HG03439 (cell line): ENCODE results near the gene SELENOS.
A peak's percentile ranks its signal among the peaks of the same experiment; 100 is the strongest.

ENCODE experiments used
- ATAC-seq: cut with Tn5 transposase; IDR thresholded peaks from one replicate; pipeline ENCODE4 v1.9.1; 2021; ENCODE audit warnings: mild to moderate bottlenecking, moderate library complexity; ENCODE audit not compliant: unreplicated experiment

Gene SELENOS

DNA sequence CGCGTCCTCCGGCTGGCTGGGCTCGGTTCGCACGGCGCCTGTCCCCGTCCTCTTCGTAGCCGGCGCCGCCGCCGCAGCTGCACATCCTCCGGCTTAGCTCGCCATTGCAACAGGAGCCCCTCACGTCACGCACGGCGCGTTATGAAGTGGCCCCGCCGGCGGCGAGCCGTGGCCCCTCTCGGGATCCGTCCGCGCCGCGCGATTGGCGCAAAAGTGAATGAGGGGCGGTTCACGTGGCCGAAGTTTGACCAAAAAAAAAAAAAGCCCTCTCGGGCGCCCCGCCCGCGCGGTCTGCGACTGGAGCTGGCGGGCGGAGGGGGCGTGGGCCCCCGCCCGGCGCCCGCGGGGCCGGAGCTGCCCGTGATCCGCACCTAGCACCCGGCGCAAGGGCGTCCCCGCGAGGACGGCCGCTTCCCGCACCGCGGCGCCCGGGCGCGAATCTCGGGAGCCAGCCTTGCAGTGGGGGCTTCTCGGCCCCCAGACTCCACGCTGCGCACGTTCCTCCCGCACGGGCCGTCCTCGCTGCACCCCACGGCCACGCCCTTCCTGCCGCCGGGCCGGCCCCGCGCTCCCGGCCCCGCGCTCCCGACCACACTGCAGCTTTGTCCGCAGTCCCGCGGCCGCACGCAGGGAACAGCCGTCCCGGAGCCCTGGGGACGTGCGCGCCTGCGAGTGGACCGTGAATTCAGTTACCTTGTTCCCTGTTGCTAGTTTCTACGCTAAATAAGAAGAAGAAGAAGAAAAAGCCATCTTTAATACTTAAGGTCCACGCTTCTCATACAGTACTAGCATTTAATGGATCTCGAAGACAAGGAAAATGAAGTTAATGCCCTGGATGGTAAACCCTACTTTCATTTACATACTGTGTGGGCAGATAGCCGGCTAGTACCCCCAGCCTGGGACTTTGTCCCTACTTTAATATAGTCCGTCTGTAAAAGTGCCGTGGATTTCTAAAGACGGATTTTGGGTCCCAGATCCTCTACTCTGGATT, 25.2 kb downstream of the SELENOS start, which contains the start of gene CHSY1:
Gene CHSY1 (minus strand): TSS at position 219 of the 991 bp plus-strand sequence. CDS start 592 bp downstream, outside the sequence.
- peak; percentile 76 for ATAC-seq

DNA sequence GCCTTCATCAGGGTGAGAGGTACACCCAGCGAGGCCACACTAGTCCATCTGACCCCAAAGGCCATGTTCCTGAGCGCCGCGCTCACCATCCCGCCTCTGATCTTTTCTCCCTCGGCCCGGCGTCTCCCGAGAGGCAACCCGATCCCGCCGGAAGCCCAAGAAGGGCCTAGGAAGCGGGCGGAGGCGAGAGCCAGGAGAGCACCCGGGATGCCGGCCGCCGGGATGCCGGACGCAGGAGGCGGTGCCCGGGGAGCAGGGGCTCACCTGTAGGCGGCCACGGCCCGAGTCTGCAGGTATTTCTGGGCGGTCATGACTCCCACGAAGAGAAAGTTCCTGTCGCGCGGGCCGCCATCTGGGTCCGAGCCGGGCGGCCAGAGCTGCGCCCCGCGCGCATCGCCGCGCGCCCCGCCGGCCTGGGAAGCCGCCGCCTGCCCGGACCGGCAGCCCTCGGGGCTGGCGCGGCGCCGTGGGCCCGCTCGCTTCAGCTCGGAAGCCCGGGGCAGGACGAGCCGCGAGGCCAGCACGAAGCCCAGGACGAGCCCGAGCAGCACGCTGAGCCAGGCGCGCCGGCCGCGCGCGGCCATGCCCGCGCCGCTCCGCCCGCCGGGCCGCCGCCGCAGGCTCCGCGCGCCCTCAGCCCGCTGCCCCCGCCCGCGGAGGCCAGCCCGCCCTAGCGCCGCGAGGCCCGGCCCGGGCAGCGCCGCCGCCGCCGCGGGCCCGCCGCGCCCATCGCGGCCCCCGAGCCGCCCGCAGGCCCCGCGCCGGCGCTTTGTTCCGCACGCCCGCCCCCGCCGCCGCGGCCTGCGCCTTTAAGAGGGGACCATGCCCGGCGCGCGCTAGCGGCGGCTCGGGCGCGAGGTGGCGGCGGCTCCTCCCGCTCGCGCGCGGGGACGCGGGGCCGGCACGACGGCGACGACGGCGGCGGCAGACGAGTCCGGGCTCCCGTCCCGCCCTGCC, 26.1 kb downstream of the SELENOS start:
- peak; percentile 11 for ATAC-seq

DNA sequence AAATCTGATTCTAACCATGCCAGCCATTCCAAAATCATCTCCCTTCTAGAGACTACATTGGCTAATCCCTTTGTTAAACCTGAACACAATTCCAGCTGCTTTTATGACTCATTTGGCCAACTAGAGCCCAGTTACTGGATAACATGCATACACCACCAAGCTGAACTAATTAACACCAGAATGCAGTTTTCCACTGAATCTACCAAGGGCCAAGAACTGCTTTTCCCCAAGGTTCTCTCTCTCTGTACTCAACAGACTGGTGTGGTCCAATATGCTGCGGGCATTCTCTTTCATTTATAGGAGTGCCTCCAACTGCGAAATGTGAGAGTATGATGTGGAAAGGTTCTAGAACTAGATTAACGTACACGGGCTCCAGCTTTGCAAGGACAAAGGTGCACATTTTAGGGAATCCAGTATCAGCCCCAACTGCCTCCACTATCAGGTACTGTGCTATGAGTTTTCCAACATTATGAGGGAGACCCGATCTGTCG, 26.9 kb downstream of the SELENOS start:
- no peak for ATAC-seq

DNA sequence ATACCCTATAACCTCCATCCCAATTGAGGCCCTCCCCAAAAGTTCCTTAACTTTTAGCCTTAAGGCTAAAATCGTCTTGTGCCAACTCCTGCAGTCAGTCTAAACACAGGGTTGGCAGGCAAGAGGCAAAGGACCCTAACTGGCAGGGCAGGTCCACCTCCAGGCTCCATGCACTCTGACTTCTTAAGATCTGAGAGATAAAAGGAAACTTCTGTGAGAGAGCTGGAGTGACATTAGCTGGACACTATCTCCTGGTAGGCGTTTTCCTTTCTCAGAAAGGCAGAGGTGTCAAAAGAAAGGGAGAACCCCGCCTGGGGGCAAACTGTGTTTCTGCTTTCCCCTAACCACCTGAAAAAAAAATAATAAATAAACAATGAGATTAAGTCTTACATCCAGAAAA, 29.0 kb downstream of the SELENOS start:
- ATAC-seq, result no peak

DNA sequence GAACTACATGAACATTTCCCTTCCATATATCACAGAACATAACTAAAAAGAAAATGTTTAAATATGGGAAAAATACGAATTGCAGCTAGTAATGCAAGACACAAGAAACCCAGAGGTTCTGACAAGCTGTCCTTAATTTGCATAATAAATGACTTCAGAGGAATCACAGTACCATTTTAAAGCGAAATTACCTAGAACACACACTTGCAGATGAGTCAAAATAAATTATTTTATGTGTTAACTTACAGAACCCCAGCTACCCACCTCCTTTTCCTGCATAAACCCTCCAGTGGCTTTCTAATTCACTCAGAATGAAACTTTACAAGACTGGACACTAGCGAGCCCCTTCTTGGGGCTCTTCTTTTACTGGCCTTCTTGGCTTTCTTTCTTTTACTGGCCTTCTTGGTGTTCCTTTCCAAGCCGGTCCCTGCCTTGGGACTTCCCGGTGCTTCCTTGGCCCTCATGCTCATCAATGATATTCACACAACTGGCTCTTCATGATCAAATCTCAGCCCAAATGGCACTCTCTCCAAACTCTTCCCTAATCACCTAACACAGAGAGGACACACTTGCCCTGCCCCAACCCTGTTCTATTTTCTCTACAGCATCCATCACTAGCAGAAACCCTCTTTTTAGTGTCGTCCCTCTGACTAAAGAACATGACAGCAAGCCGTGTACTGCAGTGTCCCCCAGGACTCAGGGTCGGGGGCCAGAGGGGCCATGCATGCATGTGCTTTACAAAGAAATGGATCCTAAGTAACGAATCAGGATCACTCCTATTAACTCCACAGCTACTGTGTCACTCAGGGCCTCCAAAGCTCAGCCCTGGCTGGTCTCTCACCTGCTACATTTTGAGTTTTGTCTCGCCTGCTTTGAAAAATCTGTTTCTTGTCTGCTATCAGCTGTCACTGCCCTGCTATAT, 30.2 kb downstream of the SELENOS start:
- ATAC-seq, result no peak

DNA sequence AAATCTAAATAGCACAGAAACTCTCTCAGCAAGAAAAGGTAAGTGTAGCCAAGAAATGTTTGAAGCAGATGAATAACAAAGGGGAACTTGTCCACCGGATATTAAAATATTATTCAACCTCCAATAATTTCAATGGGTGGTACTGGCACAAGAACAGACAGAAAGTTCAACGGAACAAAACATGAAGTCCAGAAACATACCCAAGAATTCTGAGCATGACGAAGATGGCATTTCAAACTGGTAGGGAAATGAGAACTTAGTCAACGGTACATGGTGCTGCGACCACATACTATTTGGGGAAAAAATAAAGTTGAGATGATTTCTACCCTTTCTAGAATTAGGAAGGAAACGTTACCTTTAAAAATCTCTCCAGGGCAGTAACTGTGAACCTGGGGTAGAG, 30.9 kb downstream of the SELENOS start:
- ATAC-seq, result no peak

DNA sequence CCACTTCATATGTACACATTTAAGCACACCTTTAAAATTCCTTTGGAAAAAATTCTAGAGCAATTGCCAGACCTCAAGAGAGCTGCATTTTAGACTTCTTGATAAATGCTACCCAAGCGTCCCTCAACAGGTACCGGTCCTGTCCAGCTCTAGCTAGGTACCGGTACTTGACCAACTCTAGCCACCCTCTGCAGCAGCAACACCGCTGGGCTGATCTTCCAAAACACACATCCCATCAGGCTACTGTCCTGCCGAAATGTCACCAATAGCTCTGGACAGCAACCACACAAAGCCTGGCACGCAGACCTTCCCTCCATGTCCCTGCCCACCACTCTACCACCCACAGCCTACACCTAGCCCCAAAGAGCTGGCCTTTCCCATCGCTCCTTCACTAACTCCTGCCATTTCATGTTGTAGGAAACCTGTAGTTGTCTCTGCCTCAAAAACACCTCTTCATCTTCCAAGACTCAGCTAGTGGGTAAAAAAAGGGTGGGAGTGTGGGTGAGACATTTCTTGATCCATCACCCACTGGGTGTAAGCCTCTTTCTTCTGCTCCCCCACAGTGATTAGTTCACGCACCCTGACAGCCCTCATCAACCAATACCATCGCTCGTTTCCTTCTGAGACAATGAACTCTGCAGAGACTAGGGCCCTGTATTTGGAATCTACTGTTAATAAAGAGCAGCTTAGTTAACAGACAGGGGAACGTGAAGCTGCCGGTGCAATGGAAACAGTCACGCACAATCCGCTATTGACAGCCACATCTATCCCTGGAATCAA, 32.2 kb downstream of the SELENOS start:
- no peak for ATAC-seq

DNA sequence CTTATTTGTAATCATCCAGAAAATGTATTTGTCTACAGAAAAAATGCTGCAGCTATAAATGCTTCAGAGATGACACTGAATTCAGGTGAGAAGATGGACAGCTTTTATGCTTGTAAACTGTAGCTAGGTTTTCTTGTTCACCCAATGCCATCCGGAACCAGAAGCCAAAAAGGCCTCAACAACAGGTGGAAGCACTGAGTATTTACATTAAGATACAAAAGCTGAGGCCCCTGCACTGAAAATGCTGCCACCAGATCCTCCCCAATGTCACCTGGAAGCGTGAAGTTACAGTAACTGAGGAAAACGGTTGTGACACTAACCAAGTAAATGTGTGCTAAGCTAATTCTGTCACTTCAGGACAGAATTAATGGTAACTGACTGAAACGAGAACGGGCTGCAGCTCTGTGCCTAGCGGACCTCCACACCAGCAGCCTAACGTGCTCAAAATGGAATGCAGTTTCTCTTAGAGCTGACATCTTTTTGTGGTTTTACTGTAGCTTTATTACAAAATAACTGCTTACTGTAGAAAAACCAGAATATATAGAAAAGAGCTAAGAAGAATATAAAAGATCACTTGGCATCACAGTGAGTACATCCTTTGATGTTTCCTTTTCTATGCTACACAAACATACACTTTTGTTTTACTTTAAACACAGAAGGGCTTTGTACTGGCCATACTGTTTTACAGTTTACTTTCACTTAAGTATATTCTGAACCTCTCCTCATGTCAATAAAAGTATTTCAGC, 33.1 kb downstream of the SELENOS start:
- ATAC-seq, result no peak

DNA sequence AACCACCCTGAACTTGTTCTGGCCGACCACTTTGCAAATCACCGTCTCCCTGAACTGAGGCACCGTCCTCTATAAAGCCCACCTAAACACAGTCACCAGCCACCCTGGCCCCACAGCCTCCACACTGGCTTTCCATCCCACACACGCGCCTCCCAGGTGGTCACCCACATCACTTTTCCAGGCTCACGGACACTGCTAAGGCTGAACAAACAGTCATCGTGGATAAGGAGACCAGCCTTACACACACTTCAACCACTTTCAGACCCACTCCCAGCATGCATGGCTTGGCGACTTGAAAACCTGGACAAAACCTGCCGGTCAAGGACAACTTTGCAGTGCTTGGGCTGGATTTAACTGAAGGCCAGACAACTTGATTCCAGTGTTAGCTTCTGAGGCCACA, 33.9 kb downstream of the SELENOS start:
- ATAC-seq, result no peak

DNA sequence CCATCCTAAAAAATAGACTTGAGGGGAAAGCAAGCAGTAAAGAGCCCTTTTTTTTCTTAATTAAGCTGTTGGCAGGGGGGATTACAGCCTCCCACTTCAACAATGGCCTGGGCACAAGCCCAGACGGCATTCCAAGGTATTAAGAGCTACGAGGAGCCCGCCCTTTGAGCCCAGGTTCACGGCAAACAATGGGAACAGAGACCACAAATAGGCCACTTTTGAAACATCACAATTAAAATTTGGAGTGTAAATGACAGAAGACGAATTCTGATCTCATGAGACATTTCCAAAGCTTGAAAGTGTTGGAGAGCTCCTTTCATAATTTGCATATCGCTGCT, 34.3 kb downstream of the SELENOS start:
- ATAC-seq, result no peak

DNA sequence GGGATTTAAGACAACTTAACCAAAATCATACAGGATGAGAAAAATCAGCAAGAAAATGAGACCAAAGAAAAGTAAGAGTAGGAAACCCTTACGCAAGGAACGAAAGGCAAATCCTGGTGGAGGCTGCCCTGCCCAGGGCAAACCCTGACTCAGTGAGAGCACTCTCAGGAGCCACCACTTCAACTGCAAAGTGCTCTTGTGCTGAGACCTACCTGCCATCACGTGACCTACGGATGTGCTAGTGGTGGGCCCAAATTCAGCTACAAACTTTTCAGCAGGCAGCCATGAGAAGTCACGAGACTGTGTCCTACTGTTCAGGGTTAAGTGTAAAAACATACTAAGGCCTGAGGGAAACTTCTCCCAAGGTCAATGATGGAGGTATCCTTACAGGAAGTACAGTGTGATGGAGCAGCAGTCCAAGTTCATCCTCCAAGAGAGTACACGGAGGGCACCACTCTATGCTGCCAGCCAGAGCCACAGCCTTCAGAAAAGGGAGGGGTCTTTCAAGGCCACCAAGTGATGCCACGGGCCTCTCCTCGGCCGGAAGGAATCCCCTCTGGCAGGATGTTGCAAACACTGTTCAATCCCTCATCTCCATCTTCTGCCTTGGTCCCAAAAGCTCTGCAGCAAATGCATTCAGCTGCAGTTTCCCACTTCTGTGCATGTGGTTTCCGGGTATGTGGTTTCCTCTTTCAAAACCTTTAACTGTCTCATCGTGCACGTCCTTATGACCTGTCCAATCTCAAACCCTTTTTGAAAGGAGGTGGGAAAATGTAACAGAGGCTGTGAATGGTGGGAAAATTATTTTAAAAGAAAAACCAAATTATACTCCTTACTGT, 34.9 kb downstream of the SELENOS start:
- ATAC-seq, result no peak

DNA sequence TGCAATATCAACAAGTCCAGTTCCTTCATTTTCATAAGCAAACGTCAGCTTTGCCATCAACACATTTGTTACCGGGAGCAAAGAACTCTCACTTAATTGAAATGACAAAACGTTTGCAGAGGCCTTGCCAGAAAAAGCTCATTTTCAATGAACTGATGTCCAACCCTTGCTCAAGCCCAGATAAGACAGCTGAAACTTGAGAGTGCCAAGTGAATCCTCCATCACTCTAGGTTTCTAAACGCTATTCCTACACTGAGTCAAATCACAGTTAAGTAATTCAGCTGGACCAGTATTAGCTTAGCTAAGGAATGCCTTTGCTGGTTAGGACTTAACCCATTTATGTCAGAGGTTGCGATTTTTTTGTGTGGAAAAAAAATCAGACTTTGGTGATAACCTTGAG, 36.9 kb downstream of the SELENOS start:
- no peak for ATAC-seq

DNA sequence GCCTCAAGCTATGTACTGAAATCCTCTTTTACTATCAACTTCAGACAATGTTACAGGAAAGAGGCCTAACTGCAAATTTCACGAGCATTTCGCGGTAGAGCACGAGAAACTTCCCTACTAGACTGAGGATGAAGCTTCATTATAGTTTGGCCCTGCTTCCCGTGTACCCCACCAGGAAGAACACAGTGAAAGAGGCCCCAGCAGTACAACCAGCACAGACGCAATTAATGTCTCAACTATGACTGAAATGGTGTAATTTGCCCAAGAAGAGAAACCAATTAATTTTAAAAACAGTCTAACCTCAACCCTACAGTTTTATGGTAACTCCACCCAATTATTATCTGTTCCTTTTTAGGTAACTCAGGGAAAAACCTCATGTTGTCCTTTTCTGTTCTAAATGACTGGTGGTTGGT, 37.6 kb downstream of the SELENOS start:
- ATAC-seq, result no peak

DNA sequence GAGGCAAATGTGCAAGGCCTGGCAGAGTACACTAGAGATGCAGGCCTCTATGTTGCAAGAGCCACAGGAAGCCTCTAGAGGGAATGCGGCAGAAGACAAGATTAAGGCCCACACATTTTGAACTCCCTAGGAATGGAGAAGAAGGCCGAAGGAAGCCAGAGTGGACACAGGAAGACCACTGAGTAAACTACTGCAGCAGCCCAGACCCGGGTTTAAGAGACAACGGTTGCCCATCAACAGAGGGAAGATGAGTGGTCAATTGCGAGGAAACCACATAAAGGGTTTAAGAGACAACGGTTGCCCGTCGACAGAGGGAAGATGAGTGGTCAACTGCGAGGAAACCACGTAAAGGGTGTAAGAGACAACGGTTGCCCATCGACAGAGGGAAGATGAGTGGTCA, 40.0 kb downstream of the SELENOS start:
- ATAC-seq, result no peak

DNA sequence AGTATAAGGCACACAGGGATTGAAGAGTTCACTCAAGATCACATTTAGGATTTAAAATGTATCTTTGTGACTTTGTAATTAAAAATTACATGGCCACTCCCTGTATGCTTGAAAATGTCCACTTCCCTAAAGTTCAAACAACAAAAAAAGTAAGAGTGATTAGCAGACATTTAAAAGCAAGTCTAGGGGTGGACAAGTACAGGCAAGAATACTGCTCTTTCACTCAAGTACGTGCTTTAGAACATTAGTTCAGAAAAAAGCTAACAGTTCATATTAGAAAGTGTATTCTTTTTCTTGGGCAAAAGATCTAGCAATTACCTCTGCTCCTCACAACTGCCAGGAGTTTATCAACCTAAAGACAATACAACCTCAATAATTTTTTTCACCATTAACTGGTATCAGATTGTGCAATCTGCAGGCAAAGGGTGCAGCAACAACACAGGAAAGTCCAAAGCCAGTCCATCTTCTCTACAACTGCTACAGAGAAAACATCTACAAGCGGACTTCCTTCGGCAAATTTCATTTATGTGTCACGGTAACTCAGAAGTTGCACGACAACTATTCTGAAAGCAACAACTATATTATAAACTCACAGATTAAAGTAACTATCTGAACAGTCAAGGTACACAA, 43.5 kb downstream of the SELENOS start:
- no peak for ATAC-seq

DNA sequence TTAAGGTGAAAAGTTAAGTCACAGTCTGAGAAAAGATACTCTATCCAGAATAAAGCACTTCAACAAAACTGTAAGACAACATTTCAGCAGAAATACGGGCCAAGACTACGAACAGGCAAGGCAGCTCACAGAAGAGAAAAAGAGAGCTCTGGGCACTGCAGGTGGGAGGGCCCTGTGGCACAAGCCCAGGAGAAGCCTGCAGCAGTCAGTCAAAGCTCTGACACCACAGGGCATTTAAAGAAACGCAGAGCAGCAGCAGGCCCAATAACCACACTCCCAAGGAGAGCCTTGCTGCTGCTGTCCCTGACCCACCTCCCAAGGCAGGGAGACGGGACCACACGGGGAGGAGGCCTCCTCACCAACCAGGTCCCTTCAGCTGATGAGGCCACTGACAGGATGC, 44.6 kb downstream of the SELENOS start:
- no peak for ATAC-seq

DNA sequence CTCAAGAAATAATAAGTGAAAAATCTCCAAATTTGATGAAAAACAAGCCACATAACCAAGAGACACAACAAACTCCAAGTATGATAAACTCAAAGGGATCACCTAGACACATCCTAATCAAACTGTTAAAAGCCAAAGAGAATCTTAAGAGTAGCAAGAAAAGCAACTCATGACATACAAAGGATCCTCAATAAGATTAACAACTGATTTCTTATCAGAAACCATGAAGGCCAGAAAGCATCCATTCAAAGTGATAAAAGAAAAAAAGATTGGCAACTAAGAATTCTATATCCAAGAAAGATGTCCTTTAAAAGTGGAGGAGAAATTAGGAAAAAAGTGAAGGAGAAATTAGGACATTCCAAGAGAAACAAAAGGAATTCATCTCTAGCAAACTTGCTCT, 49.0 kb downstream of the SELENOS start:
- no peak for ATAC-seq
